K562 (cell line): ENCODE data around the gene INCA1. TPM values are rescaled to one million over a fixed set of nuclear protein-coding genes. Genes with fewer than 3 reads are reported as not detected.

Experiments used
- ATF1 ChIP-seq, 2 experiments: fragments of 450-650 bp in 1 of 2; IDR thresholded peaks; 2 replicates each; pipeline ENCODE4 v1.6.1; 2016; ENCODE audit warnings: missing compliant biosample characterization in 1 of 2, missing genetic modification characterization in 1 of 2
- ATF4 ChIP-seq: fragments of 450-650 bp; formaldehyde crosslinking; IDR thresholded peaks from 2 replicates; pipeline ENCODE4 v1.4.0; 2022; ENCODE audit warnings: mild to moderate bottlenecking, moderate library complexity
- DACH1 ChIP-seq: fragments of 450-650 bp; IDR thresholded peaks from 2 replicates; pipeline ENCODE4 v1.6.1; 2018; ENCODE audit not compliant: partially characterized antibody
- ETV5 ChIP-seq: sonication (generic); formaldehyde crosslinking; IDR thresholded peaks from 2 replicates; pipeline ENCODE4 v1.4.0; 2020; ENCODE audit warnings: low read depth, mild to moderate bottlenecking, missing genetic modification reagents
- EZH2 ChIP-seq: IDR thresholded peaks from 2 replicates; pipeline ENCODE4 v1.6.1; 2012; ENCODE audit warnings: low read depth, mild to moderate bottlenecking, inconsistent platforms, low read length, borderline replicate concordance
- HOXB6 ChIP-seq: fragments of 250-450 bp; sonication (Bioruptor Pico); IDR thresholded peaks from 2 replicates; pipeline ENCODE4 v1.5.1; 2022; ENCODE audit warnings: mild to moderate bottlenecking, borderline replicate concordance
- KLF10 ChIP-seq: fragments of 250-450 bp; sonication (Bioruptor Pico); IDR thresholded peaks from 2 replicates; pipeline ENCODE4 v1.6.1; 2021; ENCODE audit warnings: matching md5 sums
- PHF20 ChIP-seq: fragments of 450-650 bp; IDR thresholded peaks from 2 replicates; pipeline ENCODE4 v1.6.1; 2018; ENCODE audit not compliant: partially characterized antibody
- PHF8 ChIP-seq: fragments of 200-600 bp; sonication (generic); IDR thresholded peaks from 2 replicates; pipeline ENCODE4 v1.6.1; 2012; ENCODE audit warnings: mixed run types, mild to moderate bottlenecking, inconsistent platforms, low read length, moderate library complexity, borderline replicate concordance
- SPI1 ChIP-seq: IDR thresholded peaks from 2 replicates; pipeline ENCODE4 v1.6.1; 2011; ENCODE audit warnings: low read depth, low read length, control low read depth, borderline replicate concordance
- TAF7 ChIP-seq: fragments of 450-650 bp; IDR thresholded peaks from 2 replicates; pipeline ENCODE4 v1.6.1; 2016; ENCODE audit warnings: missing genetic modification characterization, missing compliant biosample characterization
- TCF7 ChIP-seq: sonication (generic); IDR thresholded peaks from 2 replicates; pipeline ENCODE4 v1.6.1; 2016; ENCODE audit warnings: antibody characterized with exemption, borderline replicate concordance
- TRIM28 ChIP-seq: fragments of 450-650 bp; IDR thresholded peaks from 2 replicates; pipeline ENCODE4 v1.6.1; 2017
- ZNF277 ChIP-seq: fragments of 250-450 bp; sonication (Bioruptor Pico); IDR thresholded peaks from 2 replicates; pipeline ENCODE4 v1.8.0; 2022; ENCODE audit warnings: inconsistent platforms, mild to moderate bottlenecking, moderate library complexity, borderline replicate concordance
- ZNF41 ChIP-seq: fragments of 250-450 bp; sonication (Bioruptor Pico); conservative IDR thresholded peaks from 2 replicates; pipeline ENCODE4 v1.4.0; 2020; ENCODE audit warnings: mild to moderate bottlenecking
- ZNF766 ChIP-seq: fragments of 200-800 bp; sonication (Bioruptor generic); conservative IDR thresholded peaks from 2 replicates; pipeline ENCODE4 v1.6.1; 2016; ENCODE audit warnings: missing genetic modification characterization, missing compliant biosample characterization
- ZNF79 ChIP-seq: fragments of 250-450 bp; sonication (Bioruptor Pico); IDR thresholded peaks from 2 replicates; pipeline ENCODE4 v1.4.0; 2020; ENCODE audit warnings: low read depth, mild to moderate bottlenecking, moderate library complexity
- polyA plus RNA-seq, 8 experiments: library from polyadenylated mRNA; depleted of rRNA in 4 of 8; stranded (reverse) in 5 of 8; unstranded in 3 of 8; fragments of >200 nt; fragmentation: Nextera tagmentation in 2 of 8; fragmentation: Illumina TruSeq in 1 of 8; extraction: Ambion mirVana in 2 of 8; extraction: Trizol in 1 of 8; gene quantifications; 2 replicates each; pipeline versions ENCODE4 v1.2.1 to v1.2.3, GENCODE V29; 2011 to 2014; ENCODE audit warnings: inconsistent platforms in 1 of 8, missing spikeins in 1 of 8
- total RNA-seq, 7 experiments: library from RNA; depleted of rRNA in 6 of 7; stranded (reverse); fragments of >200 nt in 6 of 7; fragmentation: Illumina TruSeq in 2 of 7; extraction: Trizol in 2 of 7; gene quantifications; 2 replicates each; pipeline versions ENCODE4 v1.2.1 to v1.2.3, GENCODE V29; 2011 to 2021; ENCODE audit warnings: low replicate concordance in 1 of 7
- TF ChIP-seq, protein P1 (sequence below): IDR thresholded peaks from 2 replicates; pipeline ENCODE4 v1.6.1; 2011; ENCODE audit warnings: borderline replicate concordance, low read depth, mild to moderate bottlenecking, moderate library complexity, low read length; ENCODE audit not compliant: insufficient read depth, poor library complexity, severe bottlenecking
- TF ChIP-seq, protein P2 (sequence below): fragments of 450-650 bp; IDR thresholded peaks from 2 replicates; pipeline ENCODE4 v1.6.1; 2018; ENCODE audit warnings: mild to moderate bottlenecking, low read depth; ENCODE audit not compliant: partially characterized antibody
- TF ChIP-seq, protein P3 (sequence below): IDR thresholded peaks from 2 replicates; pipeline ENCODE4 v1.6.1; 2016; ENCODE audit warnings: missing genetic modification characterization, missing compliant biosample characterization

INCA1 gene
- total and polyA plus RNA-seq, 9 of the 15 experiments (the other 6 are each of a cell fraction or from before 2014, with no cell fraction given), result 0.08 to 0.50 (median 0.13) TPM; not detected in 4

DNA sequence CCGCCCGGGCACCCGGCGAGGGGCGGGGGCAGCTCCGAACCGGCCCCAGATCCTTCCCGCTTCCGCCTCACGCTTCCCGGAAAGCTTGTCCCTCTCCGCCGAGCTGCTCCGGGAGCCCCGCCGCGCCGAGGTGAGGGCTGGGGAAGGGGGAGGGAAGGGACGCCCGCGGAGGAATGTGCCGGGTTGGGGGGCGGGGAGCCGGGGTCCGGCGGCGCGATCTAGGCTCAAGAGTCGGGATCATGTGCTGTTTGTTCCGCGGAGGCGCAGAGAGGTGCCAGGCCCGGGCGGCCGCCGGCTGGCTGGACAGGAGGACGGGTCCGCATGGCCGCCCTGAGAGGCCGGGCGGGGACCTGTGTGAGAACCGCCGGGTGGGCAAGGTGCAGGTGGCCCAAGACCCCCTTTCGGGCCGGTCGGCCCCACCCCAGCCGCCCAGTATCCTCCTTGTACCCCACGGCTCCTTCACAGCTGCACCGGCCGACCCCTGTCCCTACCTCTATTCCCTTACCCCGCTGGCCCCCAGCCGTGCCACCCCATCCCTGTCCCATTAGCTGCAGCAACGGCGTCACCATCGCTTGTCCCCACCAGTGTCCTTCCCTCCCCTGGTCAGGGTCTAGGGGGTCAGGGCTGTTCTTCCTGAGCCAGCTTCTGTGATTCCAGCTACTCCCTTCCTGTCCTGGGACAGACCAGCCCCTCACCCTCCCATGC lies 857 bp upstream of the INCA1 start (continued):
- TF ChIP-seq ZNF41 (no peak), PHF8 (peak; percentile 47; the same call in 1 of the 2 replicates), SPI1 (no peak), TCF7 (no peak), PHF20 (no peak), ETV5 (CRISPR knock-in tag) (no peak), ZNF277 (CRISPR knock-in tag) (no peak), HOXB6 (no peak), ZNF766 (0 out of 2 replicates have a peak, but pooled peaks have one; percentile 10), EZH2 (no peak), ZNF79 (no peak), ATF4 (CRISPR knock-in tag) (no peak), ATF1 (CRISPR knock-in tag; IDR thresholded peaks at IDR 0.05) (no peak), ATF1 (tag; IDR thresholded peaks at IDR 0.05) (no peak), TRIM28 (no peak), DACH1 (no peak), TAF7 (tag) (no peak), KLF10 (CRISPR knock-in tag) (no peak)
- TF ChIP-seq, protein P1, sequence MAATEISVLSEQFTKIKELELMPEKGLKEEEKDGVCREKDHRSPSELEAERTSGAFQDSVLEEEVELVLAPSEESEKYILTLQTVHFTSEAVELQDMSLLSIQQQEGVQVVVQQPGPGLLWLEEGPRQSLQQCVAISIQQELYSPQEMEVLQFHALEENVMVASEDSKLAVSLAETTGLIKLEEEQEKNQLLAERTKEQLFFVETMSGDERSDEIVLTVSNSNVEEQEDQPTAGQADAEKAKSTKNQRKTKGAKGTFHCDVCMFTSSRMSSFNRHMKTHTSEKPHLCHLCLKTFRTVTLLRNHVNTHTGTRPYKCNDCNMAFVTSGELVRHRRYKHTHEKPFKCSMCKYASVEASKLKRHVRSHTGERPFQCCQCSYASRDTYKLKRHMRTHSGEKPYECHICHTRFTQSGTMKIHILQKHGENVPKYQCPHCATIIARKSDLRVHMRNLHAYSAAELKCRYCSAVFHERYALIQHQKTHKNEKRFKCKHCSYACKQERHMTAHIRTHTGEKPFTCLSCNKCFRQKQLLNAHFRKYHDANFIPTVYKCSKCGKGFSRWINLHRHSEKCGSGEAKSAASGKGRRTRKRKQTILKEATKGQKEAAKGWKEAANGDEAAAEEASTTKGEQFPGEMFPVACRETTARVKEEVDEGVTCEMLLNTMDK, result no peak
- TF ChIP-seq, protein P2, sequence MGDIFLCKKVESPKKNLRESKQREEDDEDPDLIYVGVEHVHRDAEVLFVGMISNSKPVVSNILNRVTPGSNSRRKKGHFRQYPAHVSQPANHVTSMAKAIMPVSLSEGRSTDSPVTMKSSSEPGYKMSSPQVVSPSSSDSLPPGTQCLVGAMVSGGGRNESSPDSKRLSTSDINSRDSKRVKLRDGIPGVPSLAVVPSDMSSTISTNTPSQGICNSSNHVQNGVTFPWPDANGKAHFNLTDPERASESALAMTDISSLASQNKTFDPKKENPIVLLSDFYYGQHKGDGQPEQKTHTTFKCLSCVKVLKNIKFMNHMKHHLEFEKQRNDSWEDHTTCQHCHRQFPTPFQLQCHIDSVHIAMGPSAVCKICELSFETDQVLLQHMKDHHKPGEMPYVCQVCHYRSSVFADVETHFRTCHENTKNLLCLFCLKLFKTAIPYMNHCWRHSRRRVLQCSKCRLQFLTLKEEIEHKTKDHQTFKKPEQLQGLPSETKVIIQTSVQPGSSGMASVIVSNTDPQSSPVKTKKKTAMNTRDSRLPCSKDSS, result no peak
- TF ChIP-seq, protein P3, sequence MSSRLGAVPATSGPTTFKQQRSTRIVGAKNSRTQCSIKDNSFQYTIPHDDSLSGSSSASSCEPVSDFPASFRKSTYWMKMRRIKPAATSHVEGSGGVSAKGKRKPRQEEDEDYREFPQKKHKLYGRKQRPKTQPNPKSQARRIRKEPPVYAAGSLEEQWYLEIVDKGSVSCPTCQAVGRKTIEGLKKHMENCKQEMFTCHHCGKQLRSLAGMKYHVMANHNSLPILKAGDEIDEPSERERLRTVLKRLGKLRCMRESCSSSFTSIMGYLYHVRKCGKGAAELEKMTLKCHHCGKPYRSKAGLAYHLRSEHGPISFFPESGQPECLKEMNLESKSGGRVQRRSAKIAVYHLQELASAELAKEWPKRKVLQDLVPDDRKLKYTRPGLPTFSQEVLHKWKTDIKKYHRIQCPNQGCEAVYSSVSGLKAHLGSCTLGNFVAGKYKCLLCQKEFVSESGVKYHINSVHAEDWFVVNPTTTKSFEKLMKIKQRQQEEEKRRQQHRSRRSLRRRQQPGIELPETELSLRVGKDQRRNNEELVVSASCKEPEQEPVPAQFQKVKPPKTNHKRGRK (tag), result no peak
